HepG2 (cell line): ENCODE measurements around the gene SLC25A45. TPM values are rescaled to one million over a fixed set of nuclear protein-coding genes. Genes with fewer than 3 reads are reported as not detected.

Source experiments
- AKAP8 ChIP-seq: sonication (generic); formaldehyde crosslinking; IDR thresholded peaks from 2 replicates; pipeline ENCODE4 v1.5.1; 2020; ENCODE audit warnings: mild to moderate bottlenecking, missing genetic modification reagents
- HDAC2 ChIP-seq: sonication (generic); formaldehyde crosslinking; IDR thresholded peaks from 2 replicates; pipeline ENCODE4 v1.4.0; 2020; ENCODE audit warnings: missing genetic modification reagents
- HNF1A ChIP-seq, 2 experiments: sonication (generic) in 1 of 2; formaldehyde crosslinking in 1 of 2; IDR thresholded peaks; 2 replicates each; pipeline versions ENCODE4 v1.4.0 to v1.6.1; 2016 to 2020; ENCODE audit warnings: borderline replicate concordance in 1 of 2, low read depth in 1 of 2, mild to moderate bottlenecking in 1 of 2, missing genetic modification reagents in 1 of 2
- KLF11 ChIP-seq: IDR thresholded peaks from 2 replicates; pipeline ENCODE4 v1.6.1; 2016; ENCODE audit warnings: missing compliant biosample characterization
- MEIS2 ChIP-seq: sonication (generic); formaldehyde crosslinking; IDR thresholded peaks from 2 replicates; pipeline ENCODE4 v1.9.0; 2021; ENCODE audit warnings: mild to moderate bottlenecking, missing genetic modification reagents
- MTF1 ChIP-seq: sonication (generic); formaldehyde crosslinking; IDR thresholded peaks from 2 replicates; pipeline ENCODE4 v1.5.0; 2020; ENCODE audit warnings: missing genetic modification reagents
- SMAD1 ChIP-seq: sonication (generic); formaldehyde crosslinking; IDR thresholded peaks from 2 replicates; pipeline ENCODE4 v1.4.0; 2020; ENCODE audit warnings: missing genetic modification reagents, low read depth, mild to moderate bottlenecking, borderline replicate concordance
- SNAI1 ChIP-seq: sonication (generic); formaldehyde crosslinking; IDR thresholded peaks from 2 replicates; pipeline ENCODE4 v1.5.0; 2020; ENCODE audit warnings: mild to moderate bottlenecking, missing genetic modification reagents, borderline replicate concordance
- SRY ChIP-seq: sonication (generic); formaldehyde crosslinking; IDR thresholded peaks from 2 replicates; pipeline ENCODE4 v1.8.0; 2022; ENCODE audit warnings: mild to moderate bottlenecking, missing genetic modification reagents
- THYN1 ChIP-seq: sonication (generic); formaldehyde crosslinking; IDR thresholded peaks from 2 replicates; pipeline ENCODE4 v1.8.1; 2023; ENCODE audit warnings: low read depth, mild to moderate bottlenecking, moderate library complexity, missing genetic modification reagents, borderline replicate concordance
- ZFP82 ChIP-seq: sonication (generic); formaldehyde crosslinking; IDR thresholded peaks from 2 replicates; pipeline ENCODE4 v1.5.1; 2020; ENCODE audit warnings: mild to moderate bottlenecking, missing genetic modification reagents, borderline replicate concordance
- ZNF318 ChIP-seq: sonication (generic); formaldehyde crosslinking; IDR thresholded peaks from 2 replicates; pipeline ENCODE4 v1.4.0; 2020; ENCODE audit warnings: mild to moderate bottlenecking, missing genetic modification reagents
- ZNF33A ChIP-seq: sonication (generic); formaldehyde crosslinking; IDR thresholded peaks from 2 replicates; pipeline ENCODE4 v1.5.1; 2020; ENCODE audit warnings: missing genetic modification reagents, mild to moderate bottlenecking, moderate library complexity, borderline replicate concordance
- ZNF34 ChIP-seq: sonication (generic); formaldehyde crosslinking; IDR thresholded peaks from 2 replicates; pipeline ENCODE4 v1.4.0; 2020; ENCODE audit warnings: mild to moderate bottlenecking, missing genetic modification reagents, borderline replicate concordance
- ZNF615 ChIP-seq: sonication (generic); formaldehyde crosslinking; IDR thresholded peaks from 2 replicates; pipeline ENCODE4 v1.5.0; 2020; ENCODE audit warnings: mild to moderate bottlenecking, missing genetic modification reagents, borderline replicate concordance
- polyA plus RNA-seq, 8 experiments: library from polyadenylated mRNA; depleted of rRNA in 3 of 8; stranded (reverse) in 7 of 8; unstranded in 1 of 8; fragments of >200 nt; fragmentation: Illumina TruSeq in 4 of 8; extraction: Trizol in 4 of 8; gene quantifications; 2 replicates each; pipeline versions ENCODE4 v1.2.1 to v1.2.3, GENCODE V29; 2011 to 2016; ENCODE audit warnings: low read depth in 4 of 8, missing spikeins in 1 of 8, mixed read lengths in 1 of 8; ENCODE audit not compliant: insufficient read depth in 1 of 8
- total RNA-seq, 5 experiments: library from RNA; depleted of rRNA; stranded (reverse); fragments of >200 nt; fragmentation: Illumina TruSeq; extraction: Trizol; gene quantifications; 2 replicates each; pipeline ENCODE4 v1.2.3, GENCODE V29; 2016; ENCODE audit warnings: low read depth in 1 of 5

SLC25A45 gene
- total and polyA plus RNA-seq, 2 of the 13 experiments (the other 11 are each of a cell fraction or from before 2014, with no cell fraction given): 1.2 to 3.4 TPM

DNA sequence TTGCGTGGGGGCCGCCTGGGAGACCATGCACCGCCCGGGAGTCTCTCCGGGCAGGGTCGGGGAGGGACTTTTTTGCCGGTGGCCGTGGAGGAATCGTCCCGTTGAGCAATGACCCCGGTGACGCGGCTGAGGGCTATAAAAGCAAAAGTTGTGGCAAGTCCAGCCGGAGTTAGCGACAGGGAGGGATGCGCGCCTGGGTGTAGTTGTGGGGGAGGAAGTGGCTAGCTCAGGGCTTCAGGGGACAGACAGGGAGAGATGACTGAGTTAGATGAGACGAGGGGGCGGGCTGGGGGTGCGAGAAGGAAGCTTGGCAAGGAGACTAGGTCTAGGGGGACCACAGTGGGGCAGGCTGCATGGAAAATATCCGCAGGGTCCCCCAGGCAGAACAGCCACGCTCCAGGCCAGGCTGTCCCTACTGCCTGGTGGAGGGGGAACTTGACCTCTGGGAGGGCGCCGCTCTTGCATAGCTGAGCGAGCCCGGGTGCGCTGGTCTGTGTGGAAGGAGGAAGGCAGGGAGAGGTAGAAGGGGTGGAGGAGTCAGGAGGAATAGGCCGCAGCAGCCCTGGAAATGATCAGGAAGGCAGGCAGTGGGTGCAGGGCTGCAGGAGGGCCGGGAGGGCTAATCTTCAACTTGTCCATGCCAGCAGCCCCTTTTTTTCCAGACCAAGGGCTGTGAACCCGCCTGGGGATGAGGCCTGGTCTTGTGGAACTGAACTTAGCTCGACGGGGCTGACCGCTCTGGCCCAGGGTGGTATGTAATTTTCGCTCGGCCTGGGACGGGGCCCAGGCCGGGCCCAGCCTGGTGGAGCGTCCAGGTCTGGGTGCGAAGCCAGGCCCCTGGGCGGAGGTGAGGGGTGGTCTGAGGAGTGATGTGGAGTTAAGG lies 40.4 kb upstream of the SLC25A45 start, which contains the start of gene NEAT1 (continued):
- TF ChIP-seq HNF1A (IDR thresholded peaks at IDR 0.05; ENCODE audit: low read depth) (peak; percentile 41; the same call in 1 of the 2 replicates), HNF1A (CRISPR knock-in tag; IDR thresholded peaks at IDR 0.05; ENCODE audit: borderline replicate concordance) (peak; percentile 25; the same call in 1 of the 2 replicates), ZNF615 (CRISPR knock-in tag) (peak; percentile 96), KLF11 (CRISPR knock-in tag) (peak; percentile 88; the same call in 1 of the 2 replicates), HDAC2 (CRISPR knock-in tag) (peak; percentile 38; the same call in 1 of the 2 replicates), AKAP8 (no peak; the same call in 1 of the 2 replicates), SNAI1 (CRISPR knock-in tag) (no peak), ZNF33A (CRISPR knock-in tag) (no peak), SMAD1 (CRISPR knock-in tag) (no peak; the same call in 1 of the 2 replicates), MTF1 (CRISPR knock-in tag) (peak; percentile 57; the same call in 1 of the 2 replicates), THYN1 (CRISPR knock-in tag) (no peak), ZFP82 (CRISPR knock-in tag) (0 out of 2 replicates have a peak, but pooled peaks have one; percentile 23), ZNF318 (CRISPR knock-in tag) (0 out of 2 replicates have a peak, but pooled peaks have one; percentile 50), MEIS2 (CRISPR knock-in tag) (peak; percentile 75; the same call in 1 of the 2 replicates), SRY (CRISPR knock-in tag) (peak; percentile 77; the same call in 1 of the 2 replicates), ZNF34 (CRISPR knock-in tag) (no peak)
